Nephron (organoid): ENCODE data around the gene NTSR1.

ENCODE experiments used
- H3K27ac Mint-ChIP-seq, 3 experiments: 2 replicates each; pipeline ENCODE4 v1.8.0; 2020; ENCODE audit warnings: mixed read lengths in 3 of 3, mild to moderate bottlenecking in 2 of 3, moderate library complexity in 1 of 3
- H3K27me3 Mint-ChIP-seq: 2 replicates; pipeline ENCODE4 v1.8.0; 2021; ENCODE audit warnings: low read depth, mild to moderate bottlenecking, moderate library complexity, mixed read lengths
- H3K36me3 Mint-ChIP-seq: 2 replicates; pipeline ENCODE4 v1.8.0; 2020; ENCODE audit warnings: low read depth, mixed read lengths
- H3K4me1 Mint-ChIP-seq: 2 replicates; pipeline ENCODE4 v1.8.0; 2020; ENCODE audit warnings: mixed read lengths
- H3K4me3 Mint-ChIP-seq, 3 experiments: 2 replicates each; pipeline ENCODE4 v1.8.0; 2020; ENCODE audit warnings: mild to moderate bottlenecking in 3 of 3, mixed read lengths in 3 of 3, moderate library complexity in 2 of 3
- H3K9me3 Mint-ChIP-seq: 2 replicates; pipeline ENCODE4 v1.8.0; 2020; ENCODE audit warnings: mixed read lengths
- CTCF ChIP-seq, 3 experiments: fragments of 200-600 bp; sonication (generic); IDR thresholded peaks; one replicate each; pipeline ENCODE4 v1.5.0; 2021; ENCODE audit warnings: antibody characterized with exemption in 3 of 3; ENCODE audit not compliant: unreplicated experiment in 3 of 3

Gene NTSR1

GRCh38 chr20:62741191-62741691 lies 32.6 kb downstream of the NTSR1 start:
- H3K9me3 Mint-ChIP-seq = no peaks in the 10 kb centered on the region
- H3K4me3 Mint-ChIP-seq = no peak overlapping the region
- no peak overlapping the region for H3K27ac Mint-ChIP-seq
- peaks cover 31% of the 10 kb centered on the region for H3K27me3 Mint-ChIP-seq
- peaks cover 17% of the 10 kb centered on the region for H3K4me1 Mint-ChIP-seq
- no peak for TF ChIP-seq CTCF (IDR thresholded peaks at IDR 0.05; ENCODE audit: unreplicated experiment in 3 of 3)
- H3K36me3 Mint-ChIP-seq = no peaks in the 10 kb centered on the region

DNA sequence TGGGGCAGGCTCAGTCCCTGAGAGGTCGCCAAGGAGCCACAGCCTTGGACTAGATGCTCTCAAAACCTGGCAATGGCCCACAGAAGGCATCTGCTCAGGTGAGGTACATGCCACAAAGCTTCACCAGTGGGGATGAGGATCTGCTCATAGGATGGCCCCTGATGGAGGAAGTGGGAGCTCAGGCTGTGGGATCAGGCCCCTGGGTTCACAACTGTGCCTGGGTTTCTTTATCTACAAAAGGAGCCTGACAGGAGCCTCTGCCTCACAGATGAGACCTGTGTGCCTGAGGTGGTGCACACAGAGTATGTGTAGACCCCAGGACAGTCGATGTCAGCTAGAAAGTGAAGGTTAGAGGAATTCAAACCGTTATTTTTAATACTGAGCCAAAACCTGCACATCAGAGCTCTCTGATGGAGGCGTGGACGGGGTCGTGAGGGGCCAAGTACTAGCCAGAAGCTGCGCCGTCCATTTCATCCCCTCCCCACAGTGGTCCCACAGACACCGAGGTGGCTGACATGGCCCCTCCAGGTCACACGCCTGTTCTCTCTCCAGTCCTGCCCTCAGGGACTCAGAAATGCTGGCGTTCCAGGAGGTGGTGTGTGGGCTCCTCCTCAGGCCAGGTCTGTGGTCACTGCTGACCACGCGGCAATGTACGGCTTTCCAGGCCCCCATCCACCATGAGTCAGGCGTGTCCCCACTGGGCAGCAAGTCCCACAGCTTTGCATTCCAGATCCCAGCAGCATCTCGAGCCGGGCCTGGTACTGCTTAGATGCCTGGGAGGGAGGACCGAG lies 33.3 kb downstream of the NTSR1 start:
- Mint-ChIP-seq H3K27me3 (peaks cover 27% of the 10 kb centered on the region), H3K27ac (no peak overlapping the region), H3K36me3 (no peaks in the 10 kb centered on the region), H3K4me3 (no peak overlapping the region), H3K4me1 (peaks cover 17% of the 10 kb centered on the region), H3K9me3 (peaks cover 3% of the 10 kb centered on the region)
- TF ChIP-seq CTCF (IDR thresholded peaks at IDR 0.05; ENCODE audit: unreplicated experiment in 3 of 3) = no peak

- Mint-ChIP-seq H3K9me3 (peaks cover 3% of the 10 kb centered on the region), H3K4me1 (peaks cover 17% of the 10 kb centered on the region), H3K36me3 (no peaks in the 10 kb centered on the region), H3K27me3 (peaks cover 27% of the 10 kb centered on the region), H3K4me3 (no peak overlapping the region), H3K27ac (no peak overlapping the region)
- no peak for TF ChIP-seq CTCF (IDR thresholded peaks at IDR 0.05; ENCODE audit: unreplicated experiment in 3 of 3)
These were observed 33.9 kb downstream of the NTSR1 start for GRCh38 chr20:62742550-62742949.

- no peak for TF ChIP-seq CTCF (IDR thresholded peaks at IDR 0.05; ENCODE audit: unreplicated experiment in 3 of 3)
- Mint-ChIP-seq H3K27ac (no peak overlapping the region), H3K4me3 (no peak overlapping the region), H3K4me1 (peaks cover 17% of the 10 kb centered on the region), H3K36me3 (no peaks in the 10 kb centered on the region), H3K9me3 (peaks cover 3% of the 10 kb centered on the region), H3K27me3 (peaks cover 29% of the 10 kb centered on the region)
These were observed 34.5 kb downstream of the NTSR1 start for GRCh38 chr20:62742979-62743776.

- peaks cover 29% of the 10 kb centered on the region for H3K27me3 Mint-ChIP-seq
- no peak overlapping the region for H3K27ac Mint-ChIP-seq
- no peaks in the 10 kb centered on the region for H3K36me3 Mint-ChIP-seq
- no peak for TF ChIP-seq CTCF (IDR thresholded peaks at IDR 0.05; ENCODE audit: unreplicated experiment in 3 of 3)
- H3K9me3 Mint-ChIP-seq = peaks cover 7% of the 10 kb centered on the region
- H3K4me1 Mint-ChIP-seq = peaks cover 17% of the 10 kb centered on the region
- H3K4me3 Mint-ChIP-seq = no peak overlapping the region
These were observed 35.2 kb downstream of the NTSR1 start for GRCh38 chr20:62743777-62744317.
